Measurements from ENCODE around the gene NES. TPM values are rescaled to one million over a fixed set of nuclear protein-coding genes. Genes with fewer than 3 reads are reported as not detected.

Gene NES
- total RNA-seq, 2 donors from 2014 or later: 65.8 to 103 TPM

GRCh38 chr1:156717351-156717750 is 40.1 kb upstream of the NES start:
- no peaks in the 10 kb centered on the region for H3K27me3 ChIP-seq (ENCODE audit: control insufficient read depth, insufficient read depth, low read length, poor library complexity, severe bottlenecking)
- H3K9ac ChIP-seq (ENCODE audit: extremely low read depth, low read length, poor library complexity, severe bottlenecking): no peak overlapping the region
- DNase-seq: no peak
- H3K9me3 Mint-ChIP-seq: no peaks in the 10 kb centered on the region
- no peaks in the 10 kb centered on the region for H3K9me3 ChIP-seq (ENCODE audit: control insufficient read depth, low read length)
- H3K4me3 ChIP-seq (ENCODE audit: low read length): no peak overlapping the region
- H3K27ac Mint-ChIP-seq: no peak overlapping the region
- no peak overlapping the region for H3K27ac ChIP-seq (ENCODE audit: low read depth, low read length)
- H3K4me1 ChIP-seq (ENCODE audit: control insufficient read depth, insufficient read depth, low read length): no peaks in the 10 kb centered on the region
- peaks cover 16% of the 10 kb centered on the region for H3K36me3 ChIP-seq (ENCODE audit: control insufficient read depth, insufficient read depth, low read length)
- H3K36me3 Mint-ChIP-seq (ENCODE audit: low read depth): peaks cover 14% of the 10 kb centered on the region
- 79 to 90% methylated on average over 4 of the region's 4 CpGs for WGBS, 2 experiments (ENCODE audit: insufficient coverage in 1 of 2, insufficient read length in 1 of 2)
- no peaks in the 10 kb centered on the region for H3K27me3 Mint-ChIP-seq (ENCODE audit: insufficient read depth)
- TF ChIP-seq CTCF (conservative IDR thresholded peaks at IDR 0.05): no peak
- peaks cover 2% of the 10 kb centered on the region for H3K4me1 Mint-ChIP-seq
- no peak overlapping the region for H3K4me3 Mint-ChIP-seq

- no peak overlapping the region for H3K27ac Mint-ChIP-seq
Observed at GRCh38 chr1:156714830-156715229, 37.6 kb upstream of the NES start.

GRCh38 chr1:156712626-156713025 is 35.4 kb upstream of the NES start:
- Histone ChIP-seq H3K36me3 (ENCODE audit: control insufficient read depth, insufficient read depth, low read length) (no peaks in the 10 kb centered on the region), H3K4me1 (ENCODE audit: control insufficient read depth, insufficient read depth, low read length) (peaks cover 18% of the 10 kb centered on the region), H3K27me3 (ENCODE audit: control insufficient read depth, insufficient read depth, low read length, poor library complexity, severe bottlenecking) (no peaks in the 10 kb centered on the region), H3K9me3 (ENCODE audit: control insufficient read depth, low read length) (no peaks in the 10 kb centered on the region), H3K9ac (ENCODE audit: extremely low read depth, low read length, poor library complexity, severe bottlenecking) (no peak overlapping the region), H3K4me3 (ENCODE audit: low read length) (no peak overlapping the region), H3K27ac (ENCODE audit: low read depth, low read length) (no peak overlapping the region)
- no peaks in the 10 kb centered on the region for H3K36me3 Mint-ChIP-seq (ENCODE audit: low read depth)
- no peak for DNase-seq
- TF ChIP-seq CTCF (conservative IDR thresholded peaks at IDR 0.05): no peak
- peaks cover 36% of the 10 kb centered on the region for H3K4me1 Mint-ChIP-seq
- no peaks in the 10 kb centered on the region for H3K27me3 Mint-ChIP-seq (ENCODE audit: insufficient read depth)
- H3K9me3 Mint-ChIP-seq: no peaks in the 10 kb centered on the region
- H3K4me3 Mint-ChIP-seq: no peak overlapping the region
- peak overlapping the region; percentile 63 for H3K27ac Mint-ChIP-seq
- 84 to 88% methylated on average over 3 of the region's 3 CpGs for WGBS, 2 experiments (ENCODE audit: insufficient coverage in 1 of 2, insufficient read length in 1 of 2)

More at GRCh38 chr1:156714830-156715229, 37.6 kb upstream of the NES start:
- no peak overlapping the region for H3K27ac ChIP-seq (ENCODE audit: low read depth, low read length)
- no peaks in the 10 kb centered on the region for H3K27me3 ChIP-seq (ENCODE audit: control insufficient read depth, insufficient read depth, low read length, poor library complexity, severe bottlenecking)
- H3K36me3 Mint-ChIP-seq (ENCODE audit: low read depth): no peaks in the 10 kb centered on the region
- no peak overlapping the region for H3K9ac ChIP-seq (ENCODE audit: extremely low read depth, low read length, poor library complexity, severe bottlenecking)
- H3K4me1 ChIP-seq (ENCODE audit: control insufficient read depth, insufficient read depth, low read length): peaks cover 6% of the 10 kb centered on the region
- no peak overlapping the region for H3K4me3 ChIP-seq (ENCODE audit: low read length)
- H3K27me3 Mint-ChIP-seq (ENCODE audit: insufficient read depth): no peaks in the 10 kb centered on the region
- DNase-seq: no peak
- H3K4me1 Mint-ChIP-seq: peaks cover 14% of the 10 kb centered on the region
- no peak overlapping the region for H3K4me3 Mint-ChIP-seq
- H3K9me3 ChIP-seq (ENCODE audit: control insufficient read depth, low read length): no peaks in the 10 kb centered on the region
- WGBS, 2 experiments (ENCODE audit: insufficient coverage in 1 of 2, insufficient read length in 1 of 2): 94 to 96% methylated on average over 3 of the region's 3 CpGs
- H3K36me3 ChIP-seq (ENCODE audit: control insufficient read depth, insufficient read depth, low read length): no peaks in the 10 kb centered on the region
- no peak for TF ChIP-seq CTCF (conservative IDR thresholded peaks at IDR 0.05)
- no peaks in the 10 kb centered on the region for H3K9me3 Mint-ChIP-seq

Data from endodermal cell (in vitro differentiated cells).